HepG2 (cell line): Measurements from ENCODE around the gene ATRIP. TPM values are rescaled to one million over a fixed set of nuclear protein-coding genes. Genes with fewer than 3 reads are reported as not detected.

Experiments used
- KLF13 ChIP-seq: sonication (generic); formaldehyde crosslinking; IDR thresholded peaks from 2 replicates; pipeline ENCODE4 v1.4.0; 2020; ENCODE audit warnings: mild to moderate bottlenecking, missing genetic modification reagents
- MAFK ChIP-seq, 2 experiments: IDR thresholded peaks in 1 of 2; conservative IDR thresholded peaks in 1 of 2; 2 replicates each; pipeline ENCODE4 v1.6.1; 2011; ENCODE audit warnings: improper control_type of control experiment in 2 of 2, low read length in 2 of 2
- MED1 ChIP-seq: sonication (generic); formaldehyde crosslinking; IDR thresholded peaks from 2 replicates; pipeline ENCODE4 v1.4.0; 2020; ENCODE audit warnings: missing genetic modification reagents
- NCOR1 ChIP-seq: fragments of 200-600 bp; sonication (generic); IDR thresholded peaks from 2 replicates; pipeline ENCODE4 v1.7.0; 2017; ENCODE audit warnings: antibody characterized with exemption, low read length, borderline replicate concordance
- ZBTB14 ChIP-seq: sonication (generic); formaldehyde crosslinking; IDR thresholded peaks from 2 replicates; pipeline ENCODE4 v1.4.0; 2020; ENCODE audit warnings: missing genetic modification reagents
- ZBTB39 ChIP-seq: sonication (generic); formaldehyde crosslinking; IDR thresholded peaks from 2 replicates; pipeline ENCODE4 v1.5.0; 2020; ENCODE audit warnings: missing genetic modification reagents
- ZNF275 ChIP-seq: sonication (generic); formaldehyde crosslinking; IDR thresholded peaks from 2 replicates; pipeline ENCODE4 v1.8.0; 2022; ENCODE audit warnings: missing genetic modification reagents, mild to moderate bottlenecking, inconsistent platforms, borderline replicate concordance
- ZNF639 ChIP-seq: conservative IDR thresholded peaks from 2 replicates; pipeline ENCODE4 v1.6.1; 2018; ENCODE audit warnings: missing genetic modification reagents
- ZSCAN31 ChIP-seq: sonication (generic); formaldehyde crosslinking; IDR thresholded peaks from 2 replicates; pipeline ENCODE4 v1.5.0; 2020; ENCODE audit warnings: low read depth, mild to moderate bottlenecking, missing genetic modification reagents
- polyA plus RNA-seq, 8 experiments: library from polyadenylated mRNA; depleted of rRNA in 3 of 8; stranded (reverse) in 7 of 8; unstranded in 1 of 8; fragments of >200 nt; fragmentation: Illumina TruSeq in 4 of 8; extraction: Trizol in 4 of 8; gene quantifications; 2 replicates each; pipeline versions ENCODE4 v1.2.1 to v1.2.3, GENCODE V29; 2011 to 2016; ENCODE audit warnings: low read depth in 4 of 8, missing spikeins in 1 of 8, mixed read lengths in 1 of 8; ENCODE audit not compliant: insufficient read depth in 1 of 8
- total RNA-seq, 5 experiments: library from RNA; depleted of rRNA; stranded (reverse); fragments of >200 nt; fragmentation: Illumina TruSeq; extraction: Trizol; gene quantifications; 2 replicates each; pipeline ENCODE4 v1.2.3, GENCODE V29; 2016; ENCODE audit warnings: low read depth in 1 of 5
- TF ChIP-seq, protein P1 (sequence below): sonication (generic); formaldehyde crosslinking; IDR thresholded peaks from 2 replicates; pipeline ENCODE4 v1.5.0; 2020; ENCODE audit warnings: mild to moderate bottlenecking, missing genetic modification reagents, borderline replicate concordance
- TF ChIP-seq, protein P2 (sequence below): fragments of 450-650 bp; IDR thresholded peaks from 2 replicates; pipeline ENCODE4 v1.6.1; 2016

The ATRIP gene
- total and polyA plus RNA-seq, 2 of the 13 experiments (the other 11 are each of a cell fraction or from before 2014, with no cell fraction given): 5.1 to 12.5 TPM

DNA sequence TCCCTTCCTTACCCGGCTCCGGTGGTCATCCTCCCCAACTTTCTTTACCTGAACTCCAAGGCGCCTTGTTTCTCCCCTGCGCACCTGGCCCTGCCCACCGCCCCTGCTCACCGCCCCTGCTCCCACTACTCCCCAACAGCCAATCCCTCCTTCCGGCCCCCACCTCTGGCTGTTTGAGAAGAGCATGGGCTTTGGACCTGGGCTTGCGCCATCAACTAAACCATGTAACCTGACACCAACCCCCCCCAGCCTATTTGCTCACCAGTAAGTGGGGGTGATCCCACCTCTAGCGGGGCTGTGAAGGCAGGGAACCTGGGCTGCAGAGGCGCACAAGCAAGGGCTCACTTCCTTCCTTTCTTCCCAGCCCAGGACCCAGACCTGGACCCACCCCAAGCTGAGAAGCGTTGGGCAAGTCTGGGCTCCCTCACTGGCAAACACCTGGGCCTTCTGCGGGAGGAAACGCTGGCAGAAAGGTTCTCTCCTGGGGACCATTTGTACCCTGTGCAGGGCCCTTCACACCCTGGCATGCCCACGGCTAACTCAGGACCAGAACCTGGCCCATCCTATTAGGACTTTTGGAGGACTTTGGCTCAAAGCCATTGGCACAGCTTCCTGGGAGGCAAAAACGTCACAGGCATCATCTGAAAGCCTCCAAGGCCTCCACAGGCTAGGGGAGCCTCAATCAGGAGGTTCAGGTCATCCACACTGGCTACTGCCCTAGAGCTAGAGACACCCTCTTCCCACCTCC is 16.4 kb upstream of the ATRIP start, which contains the start of gene PLXNB1 (continued):
- TF ChIP-seq ZNF275 (CRISPR knock-in tag) (peak; percentile 91; the same call in 1 of the 2 replicates), NCOR1 (peak; percentile 93), MAFK (conservative IDR thresholded peaks at IDR 0.05 in 1 of 2, IDR thresholded peaks at IDR 0.05 in 1 of 2; ENCODE audit: low read length in 2 of 2) (no peak), ZBTB39 (CRISPR knock-in tag) (peak; percentile 91), KLF13 (CRISPR knock-in tag) (no peak), ZSCAN31 (peak; percentile 72), ZBTB14 (CRISPR knock-in tag) (no peak), ZNF639 (no peak), MED1 (CRISPR knock-in tag) (peak; percentile 95)
- TF ChIP-seq, protein P1, sequence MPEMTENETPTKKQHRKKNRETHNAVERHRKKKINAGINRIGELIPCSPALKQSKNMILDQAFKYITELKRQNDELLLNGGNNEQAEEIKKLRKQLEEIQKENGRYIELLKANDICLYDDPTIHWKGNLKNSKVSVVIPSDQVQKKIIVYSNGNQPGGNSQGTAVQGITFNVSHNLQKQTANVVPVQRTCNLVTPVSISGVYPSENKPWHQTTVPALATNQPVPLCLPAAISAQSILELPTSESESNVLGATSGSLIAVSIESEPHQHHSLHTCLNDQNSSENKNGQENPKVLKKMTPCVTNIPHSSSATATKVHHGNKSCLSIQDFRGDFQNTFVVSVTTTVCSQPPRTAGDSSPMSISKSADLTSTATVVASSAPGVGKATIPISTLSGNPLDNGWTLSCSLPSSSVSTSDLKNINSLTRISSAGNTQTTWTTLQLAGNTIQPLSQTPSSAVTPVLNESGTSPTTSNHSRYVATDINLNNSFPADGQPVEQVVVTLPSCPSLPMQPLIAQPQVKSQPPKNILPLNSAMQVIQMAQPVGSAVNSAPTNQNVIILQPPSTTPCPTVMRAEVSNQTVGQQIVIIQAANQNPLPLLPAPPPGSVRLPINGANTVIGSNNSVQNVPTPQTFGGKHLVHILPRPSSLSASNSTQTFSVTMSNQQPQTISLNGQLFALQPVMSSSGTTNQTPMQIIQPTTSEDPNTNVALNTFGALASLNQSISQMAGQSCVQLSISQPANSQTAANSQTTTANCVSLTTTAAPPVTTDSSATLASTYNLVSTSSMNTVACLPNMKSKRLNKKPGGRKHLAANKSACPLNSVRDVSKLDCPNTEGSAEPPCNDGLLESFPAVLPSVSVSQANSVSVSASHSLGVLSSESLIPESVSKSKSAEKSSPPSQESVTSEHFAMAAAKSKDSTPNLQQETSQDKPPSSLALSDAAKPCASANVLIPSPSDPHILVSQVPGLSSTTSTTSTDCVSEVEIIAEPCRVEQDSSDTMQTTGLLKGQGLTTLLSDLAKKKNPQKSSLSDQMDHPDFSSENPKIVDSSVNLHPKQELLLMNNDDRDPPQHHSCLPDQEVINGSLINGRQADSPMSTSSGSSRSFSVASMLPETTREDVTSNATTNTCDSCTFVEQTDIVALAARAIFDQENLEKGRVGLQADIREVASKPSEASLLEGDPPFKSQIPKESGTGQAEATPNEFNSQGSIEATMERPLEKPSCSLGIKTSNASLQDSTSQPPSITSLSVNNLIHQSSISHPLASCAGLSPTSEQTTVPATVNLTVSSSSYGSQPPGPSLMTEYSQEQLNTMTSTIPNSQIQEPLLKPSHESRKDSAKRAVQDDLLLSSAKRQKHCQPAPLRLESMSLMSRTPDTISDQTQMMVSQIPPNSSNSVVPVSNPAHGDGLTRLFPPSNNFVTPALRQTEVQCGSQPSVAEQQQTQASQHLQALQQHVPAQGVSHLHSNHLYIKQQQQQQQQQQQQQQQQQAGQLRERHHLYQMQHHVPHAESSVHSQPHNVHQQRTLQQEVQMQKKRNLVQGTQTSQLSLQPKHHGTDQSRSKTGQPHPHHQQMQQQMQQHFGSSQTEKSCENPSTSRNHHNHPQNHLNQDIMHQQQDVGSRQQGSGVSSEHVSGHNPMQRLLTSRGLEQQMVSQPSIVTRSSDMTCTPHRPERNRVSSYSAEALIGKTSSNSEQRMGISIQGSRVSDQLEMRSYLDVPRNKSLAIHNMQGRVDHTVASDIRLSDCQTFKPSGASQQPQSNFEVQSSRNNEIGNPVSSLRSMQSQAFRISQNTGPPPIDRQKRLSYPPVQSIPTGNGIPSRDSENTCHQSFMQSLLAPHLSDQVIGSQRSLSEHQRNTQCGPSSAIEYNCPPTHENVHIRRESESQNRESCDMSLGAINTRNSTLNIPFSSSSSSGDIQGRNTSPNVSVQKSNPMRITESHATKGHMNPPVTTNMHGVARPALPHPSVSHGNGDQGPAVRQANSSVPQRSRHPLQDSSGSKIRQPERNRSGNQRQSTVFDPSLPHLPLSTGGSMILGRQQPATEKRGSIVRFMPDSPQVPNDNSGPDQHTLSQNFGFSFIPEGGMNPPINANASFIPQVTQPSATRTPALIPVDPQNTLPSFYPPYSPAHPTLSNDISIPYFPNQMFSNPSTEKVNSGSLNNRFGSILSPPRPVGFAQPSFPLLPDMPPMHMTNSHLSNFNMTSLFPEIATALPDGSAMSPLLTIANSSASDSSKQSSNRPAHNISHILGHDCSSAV: 0 out of 2 replicates have a peak, but pooled peaks have one; percentile 70
- TF ChIP-seq, protein P2, sequence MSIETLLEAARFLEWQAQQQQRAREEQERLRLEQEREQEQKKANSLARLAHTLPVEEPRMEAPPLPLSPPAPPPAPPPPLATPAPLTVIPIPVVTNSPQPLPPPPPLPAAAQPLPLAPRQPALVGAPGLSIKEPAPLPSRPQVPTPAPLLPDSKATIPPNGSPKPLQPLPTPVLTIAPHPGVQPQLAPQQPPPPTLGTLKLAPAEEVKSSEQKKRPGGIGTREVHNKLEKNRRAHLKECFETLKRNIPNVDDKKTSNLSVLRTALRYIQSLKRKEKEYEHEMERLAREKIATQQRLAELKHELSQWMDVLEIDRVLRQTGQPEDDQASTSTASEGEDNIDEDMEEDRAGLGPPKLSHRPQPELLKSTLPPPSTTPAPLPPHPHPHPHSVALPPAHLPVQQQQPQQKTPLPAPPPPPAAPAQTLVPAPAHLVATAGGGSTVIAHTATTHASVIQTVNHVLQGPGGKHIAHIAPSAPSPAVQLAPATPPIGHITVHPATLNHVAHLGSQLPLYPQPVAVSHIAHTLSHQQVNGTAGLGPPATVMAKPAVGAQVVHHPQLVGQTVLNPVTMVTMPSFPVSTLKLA: peak; percentile 53
